Hepatocyte (in vitro differentiated cells): Measurements from ENCODE around the gene GUCA1C.

Experiments
- EZH2 ChIP-seq: fragments of 200-600 bp; sonication (generic); IDR thresholded peaks from 2 replicates; pipeline ENCODE4 v1.6.1; 2016; ENCODE audit warnings: antibody characterized with exemption, mild to moderate bottlenecking, borderline replicate concordance
- EZH2phosphoT487 ChIP-seq: fragments of 200-600 bp; sonication (generic); IDR thresholded peaks from one replicate; pipeline ENCODE4 v1.6.1; 2018; ENCODE audit warnings: antibody characterized with exemption, mild to moderate bottlenecking, low read depth, moderate library complexity; ENCODE audit not compliant: unreplicated experiment, severe bottlenecking

DNA sequence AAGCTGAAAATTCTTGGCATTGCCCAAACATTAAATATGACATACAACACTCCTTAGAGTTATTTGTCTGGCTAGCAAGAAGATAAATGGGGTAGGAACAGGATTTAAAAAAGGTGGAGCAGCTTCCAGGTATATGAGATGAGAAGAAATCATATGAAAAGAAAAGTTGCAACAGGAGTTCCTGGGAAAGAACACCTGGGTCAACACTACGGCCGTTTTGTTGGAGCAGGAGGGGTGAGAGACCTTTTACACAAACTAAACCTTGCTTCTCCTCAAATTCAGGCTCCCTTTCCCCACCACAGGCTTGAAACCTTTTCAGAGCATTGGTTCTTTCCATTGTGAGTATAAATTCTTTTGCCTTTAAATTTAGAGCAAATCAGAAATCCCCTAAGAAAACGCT, 18.8 kb upstream of the GUCA1C start:
- TF ChIP-seq EZH2phosphoT487 (no peak), EZH2 (no peak)
